Activated naive CD4-positive, alpha-beta T cell treated with Interleukin-2 at 50 U/mL for 16 hours (primary cell): Measurements from ENCODE around the gene S100A14.
"Not testable (repeated sequence)": the region's sequence is repeated elsewhere in the genome, so short reads cannot be mapped to it uniquely, and the experiment has no call there.

ENCODE experiments used
- DNase-seq: peaks from one replicate; pipeline ENCODE4 v3.0.0-alpha.2; 2020

S100A14 gene

DNA sequence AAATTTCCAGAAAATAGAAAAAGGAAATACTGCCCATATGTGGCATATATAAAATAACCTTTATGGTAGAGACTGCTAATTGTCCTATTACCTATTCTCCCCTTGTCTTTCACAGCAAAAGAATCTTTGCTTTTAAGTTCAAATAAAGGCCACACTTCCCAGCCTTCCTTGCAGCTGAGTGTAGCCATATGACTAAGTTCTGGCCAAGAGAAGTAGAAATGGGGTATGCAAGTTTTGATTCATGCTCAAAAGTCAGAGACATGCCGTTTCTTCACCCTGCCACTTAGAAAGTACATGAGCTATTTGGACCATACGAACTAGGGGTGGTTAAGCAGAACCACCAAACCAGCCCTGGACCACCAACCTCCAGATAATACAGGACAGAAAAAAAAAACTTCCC, 32.1 kb downstream of the S100A14 start:
- DNase-seq, result no peak

DNA sequence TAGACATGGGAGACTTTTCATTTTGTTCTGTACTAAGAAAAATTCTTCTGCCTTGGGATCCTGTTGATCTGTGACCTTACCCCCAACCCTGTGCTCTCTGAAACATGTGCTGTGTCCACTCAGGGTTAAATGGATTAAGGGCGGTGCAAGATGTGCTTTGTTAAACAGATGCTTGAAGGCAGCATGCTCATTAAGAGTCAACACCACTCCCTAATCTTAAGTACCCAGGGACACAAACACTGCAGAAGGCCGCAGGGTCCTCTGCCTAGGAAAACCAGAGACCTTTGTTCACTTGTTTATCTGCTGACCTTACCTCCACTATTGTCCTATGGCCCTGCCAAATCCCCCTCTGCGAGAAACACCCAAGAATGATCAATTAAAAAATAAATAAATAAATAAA, 32.6 kb downstream of the S100A14 start:
- not testable (repeated sequence) for DNase-seq

DNA sequence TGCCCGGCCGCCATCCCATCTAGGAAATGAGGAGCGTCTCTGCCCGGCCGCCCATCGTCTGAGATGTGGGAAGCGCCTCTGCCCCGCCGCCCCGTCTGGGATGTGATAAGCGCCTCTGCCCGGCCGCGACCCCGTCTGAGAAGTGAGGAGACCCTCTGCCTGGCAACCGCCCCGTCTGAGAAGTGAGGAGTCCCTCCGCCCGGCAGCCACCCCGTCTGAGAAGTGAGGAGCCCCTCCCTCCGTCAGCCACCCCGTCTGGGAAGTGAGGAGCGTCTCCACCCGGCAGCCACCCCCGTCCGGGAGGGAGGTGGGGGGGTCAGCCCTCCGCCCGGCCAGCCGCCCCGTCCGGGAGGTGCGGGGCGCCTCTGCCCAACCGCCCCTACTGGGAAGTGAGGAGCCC, 33.3 kb downstream of the S100A14 start:
- not testable (repeated sequence) for DNase-seq

DNA sequence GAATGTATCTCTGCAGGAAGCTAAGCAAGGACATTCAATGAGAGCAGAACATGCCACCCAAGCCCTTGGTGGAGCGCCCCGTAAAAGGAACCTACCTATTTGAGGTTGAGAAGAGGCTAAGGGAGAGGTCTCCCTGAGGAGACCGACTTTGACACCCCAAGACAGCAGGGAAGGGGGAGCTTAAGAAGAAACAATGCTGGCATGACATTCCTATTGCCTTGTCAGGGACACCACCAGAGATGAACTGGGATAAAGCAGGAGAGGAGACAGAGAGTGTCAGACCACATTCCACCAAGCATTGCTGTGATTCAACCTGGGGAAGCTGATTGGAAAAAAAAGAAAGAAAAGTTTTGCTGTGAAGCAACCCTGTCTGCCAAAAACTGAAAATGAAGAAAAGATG, 37.2 kb downstream of the S100A14 start:
- DNase-seq, result no peak

DNA sequence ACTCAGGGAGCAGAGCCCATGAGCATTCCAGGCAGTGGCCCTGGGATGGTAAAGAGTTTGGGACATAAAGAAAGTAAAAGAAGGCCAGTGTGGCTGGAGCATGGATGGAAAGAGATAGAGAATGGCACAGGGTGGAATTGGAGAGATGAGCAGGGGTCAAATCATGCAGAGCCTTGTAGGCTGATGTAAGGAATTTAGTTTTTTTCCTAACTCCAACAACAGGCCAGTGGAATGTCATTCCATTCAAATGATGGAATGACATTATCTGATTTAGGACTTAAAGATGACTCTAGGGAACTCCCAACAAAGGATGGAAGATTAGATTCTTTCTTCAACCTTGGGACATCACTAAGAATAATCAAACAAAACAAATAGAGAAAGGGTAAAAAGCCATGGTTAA, 37.6 kb downstream of the S100A14 start:
- no peak for DNase-seq

DNA sequence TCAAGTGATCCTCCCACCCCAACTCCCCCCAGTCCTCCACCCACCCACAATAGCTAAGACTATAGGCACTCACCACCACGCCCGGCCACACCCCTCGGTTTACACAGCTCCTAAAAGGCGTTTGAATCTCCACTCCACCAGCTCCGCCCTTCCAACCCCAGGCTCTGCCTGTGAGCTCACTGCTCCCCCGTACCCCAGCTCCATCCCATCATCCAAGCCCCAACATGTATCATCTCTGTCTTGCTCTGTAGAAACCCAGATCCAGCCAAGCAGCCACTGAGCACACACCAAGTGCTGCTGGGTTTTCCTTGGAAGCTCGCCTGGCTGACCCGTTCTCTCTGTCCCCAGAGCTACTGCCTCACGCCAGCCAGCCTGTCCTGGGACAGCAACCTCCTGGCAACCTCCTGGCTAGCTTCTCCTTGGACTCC, 38.5 kb downstream of the S100A14 start:
- no peak for DNase-seq

DNA sequence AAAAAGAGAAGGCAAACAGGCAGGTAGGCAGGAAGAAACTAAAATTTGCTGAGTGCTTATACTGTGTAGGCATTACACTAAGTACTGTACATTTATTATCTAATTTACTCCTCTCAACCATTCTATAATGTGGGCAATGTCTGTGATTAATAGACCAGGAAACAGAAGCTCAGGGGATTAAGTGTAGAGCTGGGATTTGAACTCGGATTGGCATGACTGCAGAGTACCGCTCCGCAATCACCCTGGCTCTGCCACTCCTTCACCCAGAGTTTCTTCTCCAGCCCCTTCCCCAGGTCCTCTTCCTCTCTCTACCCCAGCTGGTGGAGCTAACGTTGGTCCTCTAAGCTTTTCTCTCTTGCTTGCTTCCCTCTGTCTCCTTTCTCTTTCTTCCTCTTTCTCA, 39.0 kb downstream of the S100A14 start:
- no peak for DNase-seq

DNA sequence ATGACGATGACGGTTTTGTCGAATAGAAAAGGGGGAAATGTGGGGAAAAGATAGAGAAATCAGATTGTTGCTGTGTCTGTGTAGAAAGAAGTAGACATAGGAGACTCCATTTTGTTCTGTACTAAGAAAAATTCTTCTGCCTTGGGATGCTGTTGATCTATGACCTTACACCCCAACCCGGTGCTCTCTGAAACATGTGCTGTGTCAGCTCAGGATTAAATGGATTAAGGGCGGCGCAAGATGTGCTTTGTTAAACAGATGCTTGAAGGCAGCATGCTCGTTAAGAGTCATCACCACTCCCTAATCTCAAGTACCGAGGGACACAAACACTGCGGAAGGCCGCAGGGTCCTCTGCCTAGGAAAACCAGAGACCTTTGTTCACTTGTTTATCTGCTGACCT, 40.6 kb downstream of the S100A14 start:
- DNase-seq, result not testable (repeated sequence)

DNA sequence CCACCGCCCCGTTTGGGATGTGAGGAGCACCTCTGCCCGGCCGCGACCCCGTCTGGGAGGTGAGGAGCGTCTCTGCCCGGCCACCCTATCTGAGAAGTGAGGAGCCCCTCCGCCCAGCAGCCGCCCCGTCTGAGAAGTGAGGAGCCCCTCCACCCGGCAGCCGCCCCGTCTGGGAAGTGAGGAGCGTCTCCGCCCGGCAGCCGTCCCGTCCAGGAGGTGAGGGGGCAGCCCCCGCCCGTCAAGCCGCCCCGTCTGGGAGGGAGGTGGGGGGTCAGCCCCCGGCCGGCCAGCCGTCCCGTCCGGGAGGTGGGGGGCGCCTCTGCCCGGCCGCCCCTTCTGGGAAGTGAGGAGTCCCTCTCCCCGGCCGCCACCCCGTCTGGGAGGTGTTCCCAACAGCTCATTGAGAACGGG, 41.0 kb downstream of the S100A14 start:
- not testable (repeated sequence) for DNase-seq

DNA sequence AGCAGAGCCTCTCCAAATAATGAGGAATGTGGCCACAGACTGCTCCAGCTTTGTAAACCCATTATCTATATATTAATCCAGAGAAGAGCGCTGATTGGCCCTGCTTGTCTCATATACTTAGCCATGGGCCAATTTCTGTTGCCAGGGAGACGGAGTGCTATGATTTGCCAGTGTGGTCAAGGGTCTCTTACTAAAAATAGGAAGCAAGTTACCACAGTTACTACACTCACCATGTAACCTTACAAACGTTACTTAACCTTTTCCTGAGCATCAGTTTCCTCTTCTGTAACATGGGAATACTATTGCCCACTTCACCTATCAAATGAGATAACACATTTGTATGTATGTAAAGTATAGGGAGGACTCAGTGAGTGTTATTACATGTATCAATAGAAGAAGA, 42.8 kb downstream of the S100A14 start:
- DNase-seq, result no peak

DNA sequence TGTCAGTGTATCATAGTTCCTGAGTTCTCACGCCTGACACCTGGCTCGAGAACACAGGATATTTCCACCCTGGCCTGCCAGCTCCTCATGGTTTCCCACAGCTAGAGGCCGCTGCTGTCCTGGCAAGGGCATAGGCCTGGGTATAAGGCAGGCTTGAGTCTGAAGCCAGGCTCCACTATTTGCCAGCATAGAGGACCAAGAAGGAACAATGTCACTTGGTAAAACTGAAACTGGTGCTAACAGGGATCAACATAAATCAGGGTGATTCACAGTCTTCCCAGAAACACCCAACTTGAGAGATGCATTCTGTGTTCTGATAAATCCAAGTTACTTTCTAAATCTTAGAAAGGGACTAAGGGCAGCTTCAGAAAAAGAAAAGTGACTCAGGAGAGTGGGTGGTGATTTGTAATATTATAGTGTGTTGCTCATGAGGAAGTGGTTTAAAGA, 43.5 kb downstream of the S100A14 start:
- peak; percentile 59 for DNase-seq

DNA sequence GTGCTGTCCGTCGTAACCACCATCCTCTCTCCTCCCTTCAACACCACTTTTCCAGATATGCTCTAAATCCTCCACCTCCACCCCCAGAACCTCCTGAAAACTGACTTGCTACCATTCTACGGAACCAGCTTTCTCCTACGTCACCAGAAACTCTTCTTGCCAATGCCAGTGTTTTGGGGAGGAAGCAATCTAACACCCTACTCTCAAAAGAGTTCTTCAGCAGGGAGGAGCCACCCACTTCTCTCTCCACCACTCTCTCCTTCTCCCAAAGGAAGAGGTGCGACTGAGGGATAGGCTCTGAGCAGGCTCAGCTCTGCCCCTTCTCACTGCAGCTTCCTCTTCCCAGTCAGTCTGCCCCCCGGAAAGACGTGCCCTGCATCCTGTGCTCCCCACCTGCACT, 44.4 kb downstream of the S100A14 start:
- no peak for DNase-seq

DNA sequence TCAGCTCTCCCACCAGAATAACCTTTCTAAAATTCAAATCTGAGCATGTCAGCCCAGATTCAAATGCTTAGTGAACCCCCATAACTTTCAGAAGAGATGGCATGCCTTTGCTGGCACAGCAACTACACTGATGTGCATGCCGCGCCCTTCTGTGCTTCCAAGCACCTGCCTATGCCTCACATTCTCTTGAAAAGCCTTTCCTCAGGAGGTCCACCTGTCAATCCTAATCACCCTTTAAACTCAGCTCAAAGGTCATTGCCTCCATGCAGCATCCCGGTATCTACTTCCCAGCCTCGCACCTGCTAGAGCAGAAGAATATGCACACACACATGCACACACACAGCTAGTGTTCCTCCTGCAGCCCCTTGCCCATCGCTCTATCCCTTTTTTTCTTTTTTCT, 45.3 kb downstream of the S100A14 start:
- no peak for DNase-seq

DNA sequence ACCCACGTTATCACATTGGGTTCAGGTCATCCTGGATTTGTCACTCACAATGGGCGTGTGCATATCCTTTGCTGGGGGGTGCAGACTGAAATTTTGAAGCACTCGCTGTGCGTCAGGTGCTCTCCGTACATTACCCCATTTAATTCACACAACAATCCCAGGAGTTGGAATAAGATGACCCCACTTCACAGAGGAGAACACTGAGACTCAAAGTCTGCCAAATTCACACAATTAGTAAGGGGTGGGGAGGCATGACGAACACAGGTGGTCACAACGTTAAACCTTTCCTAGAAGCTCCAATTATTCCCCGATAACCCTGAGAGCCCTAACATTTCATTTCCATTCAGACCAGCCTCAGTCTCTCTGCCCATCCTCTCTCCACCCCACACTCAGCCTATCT, 46.7 kb downstream of the S100A14 start:
- DNase-seq, result no peak

DNA sequence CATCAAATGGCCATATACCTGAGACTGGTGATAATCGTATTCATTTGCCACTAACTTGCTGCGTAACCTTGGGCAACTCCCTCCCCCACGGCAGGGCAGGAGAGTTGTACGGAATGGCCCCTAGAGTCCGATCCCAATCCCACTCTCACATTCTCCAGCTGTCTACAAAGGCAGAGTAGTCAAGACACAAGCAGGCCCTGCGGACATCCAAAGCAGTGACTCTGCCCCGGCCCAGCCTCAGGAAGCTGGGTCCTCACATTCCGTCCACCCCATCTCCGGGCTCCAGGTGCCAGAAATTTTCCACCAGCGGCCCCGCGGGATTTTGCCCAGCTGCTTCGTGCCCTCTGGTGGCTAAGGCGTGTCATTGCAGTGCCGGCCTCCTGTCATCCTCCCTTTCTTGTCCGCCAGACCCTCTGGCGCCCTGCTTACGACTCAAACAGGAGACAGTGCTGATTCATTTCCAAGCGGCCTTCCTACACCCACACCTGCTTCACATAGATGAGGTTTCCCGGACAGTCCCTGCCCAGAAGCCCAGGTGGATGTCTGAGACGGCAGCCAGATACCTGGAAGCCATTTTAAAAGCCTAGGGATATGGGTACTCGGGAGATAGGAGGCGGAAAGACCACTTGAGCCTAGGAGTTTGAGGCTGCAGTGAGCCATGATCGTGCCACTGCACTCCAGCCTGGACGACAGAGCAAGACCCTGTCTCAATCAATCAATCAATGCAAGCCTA, 47.6 kb downstream of the S100A14 start:
- peak; percentile 82 for DNase-seq

DNA sequence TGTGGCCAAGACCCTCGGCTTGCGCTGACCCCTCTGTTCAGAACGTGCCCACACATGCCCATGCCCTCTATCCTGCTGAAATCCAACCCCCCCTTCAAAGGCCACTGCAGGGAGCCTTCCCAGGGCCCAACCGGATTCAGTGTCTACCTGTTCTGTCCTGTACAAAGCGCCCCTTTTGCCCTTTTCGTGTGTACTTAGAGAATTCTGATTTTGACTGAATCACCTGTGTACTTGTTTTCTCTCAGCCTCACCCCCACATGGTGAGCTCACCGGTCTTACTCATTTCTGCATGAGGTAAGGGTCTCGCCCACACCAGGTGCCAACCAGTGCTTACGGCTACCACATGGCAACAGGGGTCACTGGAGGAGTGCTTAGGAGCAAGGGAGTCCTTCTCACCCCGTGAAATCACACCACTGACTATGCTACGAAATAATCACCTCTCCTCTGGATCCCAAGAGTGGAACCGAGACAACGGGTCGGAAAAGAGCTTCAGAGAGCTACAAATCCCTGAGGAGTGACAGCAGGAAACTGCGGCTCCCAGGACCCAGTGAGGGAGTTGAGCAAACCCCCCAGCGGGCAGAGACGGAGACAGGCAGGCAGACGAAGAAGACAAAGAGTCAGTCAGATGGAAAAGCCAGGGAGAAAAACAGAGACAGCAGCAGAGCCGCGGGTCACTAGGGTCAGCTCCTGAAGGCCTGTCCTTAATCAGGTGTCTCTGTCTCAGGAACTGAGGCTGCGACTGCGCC, 48.3 kb downstream of the S100A14 start:
- peak; percentile 64 for DNase-seq

DNA sequence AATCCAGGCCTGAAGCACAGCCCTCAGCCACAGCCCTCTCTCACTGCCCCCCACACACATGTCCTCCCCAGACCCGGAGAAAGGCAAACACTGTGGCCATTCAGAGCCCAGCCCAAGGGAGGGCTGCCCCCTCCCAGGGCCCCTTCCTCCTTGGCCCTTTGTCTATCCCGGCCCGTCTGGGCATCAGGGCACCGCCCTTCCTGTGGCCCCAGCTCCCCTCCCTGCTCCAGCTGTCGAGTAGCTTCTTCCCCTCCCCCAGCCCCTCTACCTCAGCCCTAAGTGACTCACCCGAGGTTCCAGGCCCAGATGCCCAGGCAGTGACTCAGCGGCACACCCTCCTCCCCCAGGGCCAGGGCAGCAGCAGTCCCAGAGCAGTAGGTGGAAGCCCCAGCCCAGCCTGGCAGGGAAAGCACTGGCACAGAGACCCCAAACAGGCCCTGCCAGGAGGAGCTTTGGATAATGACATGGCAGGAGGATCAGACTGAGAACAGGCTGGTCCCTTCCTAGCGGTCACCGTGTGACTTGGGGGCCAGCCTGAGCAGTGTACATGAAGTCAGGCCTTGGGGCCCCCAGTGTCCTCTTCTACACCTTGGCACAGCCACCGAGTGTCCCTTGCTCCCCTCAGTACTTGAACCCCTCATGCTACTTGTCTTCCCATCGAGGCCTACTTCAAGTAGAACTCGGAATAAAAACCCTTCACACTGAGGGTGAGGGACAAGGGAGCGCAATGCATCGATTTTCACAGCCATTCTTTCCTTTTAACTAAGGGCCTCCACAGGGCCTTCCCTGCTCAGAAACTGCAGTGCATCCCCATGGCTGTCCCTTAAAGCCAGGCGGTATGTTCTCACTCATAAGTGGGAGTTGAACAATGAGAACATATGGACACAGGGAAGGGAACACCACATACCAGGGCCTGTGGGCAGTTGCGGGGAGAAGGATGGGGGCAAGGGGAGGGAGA, 49.4 kb downstream of the S100A14 start:
- DNase-seq, result peak; percentile 89

DNA sequence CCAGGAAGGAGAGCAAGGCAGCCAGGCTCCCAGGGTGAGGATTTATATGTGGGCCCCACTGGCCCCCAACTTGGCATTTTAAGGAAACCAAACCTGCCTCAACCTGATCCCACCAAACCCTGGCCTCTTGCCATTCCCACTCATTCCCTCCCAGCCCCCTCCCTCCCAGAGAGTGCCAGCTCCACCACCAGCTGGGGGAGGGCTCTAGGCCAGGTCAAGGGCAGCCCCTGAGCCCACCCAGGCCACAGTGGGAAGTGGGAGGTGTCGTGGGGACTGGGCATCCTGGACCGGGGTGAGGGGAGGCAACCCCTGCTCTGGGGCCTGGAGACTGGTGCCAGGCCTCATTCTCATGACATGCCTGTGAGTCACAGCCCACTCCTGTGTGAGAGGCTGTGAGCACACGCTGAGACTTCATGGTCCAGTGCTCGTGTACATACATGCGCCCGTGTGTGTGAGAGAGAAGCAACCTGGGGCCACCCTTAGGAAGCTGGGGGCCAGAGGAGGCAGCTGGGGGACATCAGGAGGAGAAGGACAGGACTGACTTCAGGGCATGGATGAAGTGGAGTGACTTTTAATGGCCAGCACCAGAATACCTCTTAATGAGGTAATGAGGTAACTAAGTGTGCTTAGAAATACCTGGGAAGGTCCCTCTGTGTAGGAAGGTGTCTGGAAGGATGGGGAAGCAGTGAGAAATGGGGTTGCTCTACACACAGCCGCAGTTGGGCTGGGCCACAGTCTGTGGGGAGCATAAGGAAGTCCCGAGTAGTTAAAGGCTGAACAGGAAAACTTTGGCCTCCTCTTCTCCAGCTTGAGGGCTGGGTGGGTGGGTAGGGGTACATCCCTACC, 50.4 kb downstream of the S100A14 start, which contains the start of gene S100A2:
S100A2 (minus strand) TSS at position 316 of the 846 bp plus-strand sequence. CDS start 1,967 bp downstream, outside the sequence.
- peak; percentile 66 for DNase-seq
